Activated T-helper 9 cell treated with anti-CD3 and anti-CD28 coated beads, Interleukin-2, amount 50 U/mL, for 16 hours (primary cell): Measurements from ENCODE around the gene PSG5.
"Not testable (repeated sequence)": the region's sequence is repeated elsewhere in the genome, so short reads cannot be mapped to it uniquely, and the experiment has no call there.

ENCODE experiments used
- DNase-seq: peaks from one replicate; pipeline ENCODE4 v3.0.0-alpha.2; 2020; ENCODE audit warnings: low read depth

Gene PSG5

DNA sequence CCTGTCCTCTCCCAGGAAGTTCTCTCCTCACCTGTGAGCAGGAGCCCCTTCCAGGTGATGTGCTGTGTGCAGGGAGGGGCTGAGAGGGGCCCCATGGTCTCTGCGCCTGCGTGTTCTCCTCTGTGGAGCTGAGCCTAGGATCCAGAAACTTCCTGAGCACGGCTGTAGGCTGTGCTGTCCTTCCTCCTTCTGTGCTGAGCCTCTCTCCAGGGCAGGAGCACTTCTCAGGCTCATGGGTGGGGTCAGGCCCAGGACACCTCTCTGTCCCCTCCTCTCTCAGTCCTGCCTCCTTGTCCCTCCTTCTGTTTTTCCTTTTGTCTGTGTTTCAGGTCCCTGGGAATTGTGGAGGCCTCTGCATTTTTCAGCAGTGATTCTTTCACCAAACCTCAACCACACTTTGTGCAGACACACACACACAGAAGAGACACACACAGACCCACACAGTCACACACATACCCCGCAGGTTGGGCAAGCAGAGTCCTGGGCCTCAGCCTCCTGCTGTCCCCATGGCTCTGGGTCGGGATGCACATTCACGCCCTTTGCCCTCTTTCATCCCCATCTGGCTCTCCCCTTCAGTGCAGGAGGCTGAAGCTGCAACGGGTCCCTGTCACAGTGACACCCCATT lies at the start of gene PSG5:
Gene PSG5, minus strand, starts transcription at position 226 of the 625 bp plus-strand sequence. Its CDS starts 131 bp downstream, at position 95.
- not testable (repeated sequence) for DNase-seq

DNA sequence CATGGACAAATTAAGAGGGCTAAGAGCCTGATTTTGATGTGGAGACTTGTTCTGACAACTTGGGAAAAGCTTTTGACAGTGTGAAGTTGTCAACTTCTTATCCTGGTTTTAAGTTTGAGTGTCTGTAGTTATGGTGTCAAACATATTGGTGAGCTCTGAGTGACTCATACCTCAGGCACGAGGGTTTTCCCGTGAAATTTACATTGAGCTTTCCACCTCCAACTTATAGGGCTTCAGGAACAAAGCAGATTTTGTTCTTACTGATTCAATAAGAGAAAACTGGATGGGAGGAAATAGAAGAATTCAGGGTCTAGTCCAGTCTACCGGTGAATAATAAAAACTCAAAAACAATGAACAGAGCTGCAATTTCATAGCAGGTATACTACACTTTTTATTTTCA lies 49.4 kb upstream of the PSG5 start:
- not testable (repeated sequence) for DNase-seq

DNA sequence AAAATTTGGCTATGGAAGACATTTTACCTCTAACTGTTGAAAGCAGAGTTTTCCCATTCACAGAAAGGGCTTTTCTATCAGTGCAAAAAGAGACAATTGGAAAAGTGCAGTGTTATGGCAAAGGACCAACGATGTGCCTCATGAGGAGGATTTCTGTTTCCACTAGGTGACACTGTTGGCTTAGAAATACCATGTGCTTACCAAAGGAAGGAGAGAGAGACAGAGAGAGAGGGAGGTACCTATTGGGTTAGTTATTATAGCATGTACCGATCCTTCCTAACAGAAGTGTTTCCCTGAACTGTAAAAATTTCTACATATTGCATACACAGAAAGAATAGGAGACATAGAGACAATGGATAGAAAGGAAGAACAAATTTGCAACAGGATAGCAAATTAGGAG lies 43.0 kb upstream of the PSG5 start:
- no peak for DNase-seq

DNA sequence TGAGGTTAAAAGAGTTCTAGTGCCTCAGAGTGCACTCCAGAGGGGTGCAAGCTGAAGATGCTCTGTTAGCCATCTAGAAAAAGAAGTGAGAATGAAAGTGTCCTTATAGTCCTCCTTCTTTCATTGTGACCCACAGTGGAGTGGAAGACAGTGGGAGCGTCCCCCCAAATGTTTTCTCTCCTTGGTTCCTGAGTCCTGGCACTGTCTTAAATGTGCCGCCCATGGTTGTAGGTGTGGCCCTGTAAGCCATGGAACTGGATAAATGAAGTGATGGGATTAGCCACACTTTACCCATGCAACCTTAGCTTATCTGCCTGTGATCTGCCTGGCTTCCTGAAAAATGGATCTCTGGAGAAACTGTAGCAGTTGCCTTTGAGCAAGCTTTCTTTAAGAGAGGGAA lies 42.4 kb upstream of the PSG5 start:
- not testable (repeated sequence) for DNase-seq

DNA sequence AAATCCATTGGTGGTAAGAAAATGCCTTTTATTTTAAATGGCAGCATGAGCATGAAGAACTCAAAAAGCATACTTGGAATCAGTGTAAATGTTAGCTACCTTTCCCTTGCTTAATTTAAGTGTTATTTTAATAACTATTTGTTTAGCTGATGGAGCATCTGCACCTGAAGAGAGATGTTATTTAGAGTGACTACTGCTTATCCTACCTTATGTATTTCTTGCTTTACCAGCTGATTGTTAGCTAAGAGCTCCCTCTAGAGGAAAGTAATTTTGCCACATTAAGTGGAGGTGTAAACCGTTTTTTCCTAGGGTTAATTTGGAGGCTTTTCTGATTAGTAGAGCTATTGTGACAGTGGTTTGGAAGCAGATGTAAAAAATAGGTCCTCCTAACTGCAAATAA lies 40.6 kb upstream of the PSG5 start:
- not testable (repeated sequence) for DNase-seq

DNA sequence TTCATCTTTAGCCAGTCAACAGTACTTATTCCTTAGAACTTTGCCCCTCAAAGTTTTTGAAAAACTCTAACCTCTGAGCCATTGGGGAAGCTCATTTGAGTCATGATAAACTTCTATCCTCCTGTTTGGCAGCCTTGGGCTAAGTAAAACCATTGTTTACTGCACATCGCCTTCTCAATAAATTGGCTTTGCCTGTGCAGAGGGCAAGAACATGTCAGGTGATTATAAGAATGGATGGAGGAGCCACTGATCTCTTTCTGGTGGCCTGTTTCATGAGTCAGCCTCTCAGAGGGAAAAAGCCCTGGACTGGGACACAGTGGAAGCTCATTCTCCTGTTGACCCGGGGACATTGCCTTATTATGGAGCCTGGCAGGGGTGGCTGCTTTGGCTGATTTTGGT lies 38.5 kb upstream of the PSG5 start:
- DNase-seq = no peak

DNA sequence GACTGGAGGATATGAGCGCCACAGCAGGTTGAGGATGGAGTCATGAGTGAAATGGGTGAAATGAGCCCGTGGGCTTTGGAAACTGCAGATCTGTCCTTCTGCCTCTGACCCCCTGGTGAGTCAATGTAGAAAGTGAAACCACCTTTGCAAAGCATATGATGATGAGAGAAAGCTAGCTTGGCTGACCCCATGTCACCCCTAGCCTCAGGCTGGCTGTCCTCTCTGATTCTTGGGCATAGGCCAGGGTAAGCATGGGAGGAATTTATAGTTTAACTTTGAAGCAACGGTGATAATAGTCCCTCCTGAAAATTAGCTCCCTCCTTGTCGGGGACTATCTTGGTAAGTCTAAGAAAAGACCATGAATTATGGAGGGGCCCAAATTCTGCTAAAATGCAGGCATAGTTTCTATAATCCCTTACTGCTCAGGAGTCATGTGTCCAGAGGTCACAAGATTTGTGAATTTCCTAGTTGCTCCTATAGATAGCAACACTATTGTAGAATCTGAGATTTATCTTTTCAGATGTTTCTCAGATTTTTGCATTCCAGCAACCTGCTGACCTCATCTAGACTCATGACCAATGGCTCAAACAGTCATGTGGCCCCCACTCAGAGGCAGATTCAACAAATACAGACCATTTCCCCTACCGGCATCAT lies 38.0 kb upstream of the PSG5 start:
- DNase-seq = not testable (repeated sequence)

DNA sequence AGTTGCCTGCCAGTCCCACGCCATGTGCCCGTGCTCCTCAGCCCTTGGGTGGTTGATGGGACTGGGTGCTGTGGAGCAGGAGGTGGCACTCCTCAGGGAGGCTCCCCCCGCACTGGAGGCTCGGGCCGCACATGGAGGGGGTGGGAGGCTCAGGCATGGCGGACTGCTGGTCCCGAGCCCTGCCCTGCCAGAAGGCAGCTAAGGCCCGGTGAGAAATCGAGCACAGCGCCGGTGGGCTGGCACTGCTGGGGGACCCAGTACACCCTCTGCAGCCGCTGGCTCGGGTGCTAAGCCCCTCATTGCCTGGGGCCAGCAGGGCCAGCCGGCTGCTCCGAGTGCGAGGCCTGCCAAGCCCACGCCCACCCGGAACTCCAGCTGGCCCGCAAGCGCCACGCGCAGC lies 35.6 kb upstream of the PSG5 start:
- DNase-seq = not testable (repeated sequence)

DNA sequence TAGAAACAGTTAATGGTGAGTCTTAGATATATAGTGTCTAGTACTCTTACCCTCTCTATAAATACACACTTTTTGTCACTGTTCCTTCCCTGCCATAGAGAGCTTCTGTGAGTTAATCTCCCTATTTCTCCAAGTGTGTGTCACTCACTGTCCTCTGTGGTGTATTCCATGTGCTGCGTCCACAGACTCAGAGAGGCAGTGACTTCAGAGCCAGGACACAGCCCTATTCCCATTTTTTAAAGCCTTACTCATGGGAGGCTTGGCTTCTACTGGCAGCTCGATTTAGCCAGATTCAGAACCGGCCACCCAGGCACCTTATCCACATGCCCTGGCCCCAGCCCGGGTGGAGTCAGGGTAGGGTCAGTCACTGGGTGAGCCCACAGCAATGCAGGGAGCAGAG lies 32.8 kb upstream of the PSG5 start:
- DNase-seq = not testable (repeated sequence)

DNA sequence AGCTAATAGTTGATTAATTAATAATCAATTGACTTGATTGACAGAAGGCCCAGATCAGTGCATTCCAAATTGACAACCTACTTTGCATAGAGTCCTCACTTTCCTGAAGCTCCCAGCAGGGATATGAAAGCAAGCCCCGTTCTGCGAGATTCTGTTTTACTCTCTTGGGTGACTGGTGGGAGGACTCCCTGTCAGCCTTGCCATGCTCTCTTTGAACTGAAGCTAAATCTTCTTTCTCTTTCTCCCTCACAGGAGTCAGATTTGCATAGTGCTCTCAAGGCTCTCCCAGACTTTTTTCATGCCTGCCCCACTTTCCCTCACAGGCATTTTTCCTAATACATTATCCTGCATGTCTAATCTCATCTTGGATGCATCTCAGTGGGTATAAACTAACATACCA lies 29.5 kb upstream of the PSG5 start:
- DNase-seq = not testable (repeated sequence)

DNA sequence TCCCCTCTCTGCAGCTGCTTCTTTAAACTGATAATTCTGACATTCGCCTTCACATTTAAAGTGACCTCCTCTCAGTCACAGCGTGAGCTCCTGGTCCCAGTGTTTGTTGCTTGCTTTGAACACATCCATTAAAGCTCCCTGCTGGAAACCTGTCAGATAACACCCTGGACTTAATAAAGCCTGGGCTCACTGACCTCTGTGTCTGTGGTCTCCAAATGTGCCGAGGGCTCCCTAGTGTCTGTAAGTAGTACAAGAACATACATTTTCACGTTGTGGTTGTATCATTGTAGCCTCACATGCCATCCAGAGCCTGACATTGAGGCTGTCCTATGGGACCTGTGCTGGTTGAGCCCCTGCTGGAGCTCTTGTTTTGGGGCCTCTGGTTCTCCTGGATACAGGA lies 21.7 kb upstream of the PSG5 start:
- no peak for DNase-seq

DNA sequence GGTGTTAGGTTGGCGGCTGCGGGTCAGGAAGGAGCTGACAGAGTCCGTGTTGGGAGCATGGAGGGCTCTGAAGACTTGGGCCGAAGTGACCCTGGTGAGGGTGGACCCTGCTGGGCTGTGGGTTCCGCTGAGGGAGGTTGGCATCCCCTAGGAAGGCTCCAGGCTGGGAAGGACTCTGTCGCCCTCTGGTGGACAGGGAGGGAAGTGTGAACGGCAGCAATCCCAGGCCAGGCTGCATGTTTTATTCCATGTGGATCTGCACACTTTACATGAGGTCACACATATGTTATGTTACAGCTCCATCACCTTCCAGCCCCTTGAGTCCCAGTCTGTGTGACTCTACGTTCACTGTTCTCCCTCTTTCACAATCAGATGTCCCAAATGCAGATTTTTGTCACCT lies 20.8 kb upstream of the PSG5 start:
- not testable (repeated sequence) for DNase-seq

DNA sequence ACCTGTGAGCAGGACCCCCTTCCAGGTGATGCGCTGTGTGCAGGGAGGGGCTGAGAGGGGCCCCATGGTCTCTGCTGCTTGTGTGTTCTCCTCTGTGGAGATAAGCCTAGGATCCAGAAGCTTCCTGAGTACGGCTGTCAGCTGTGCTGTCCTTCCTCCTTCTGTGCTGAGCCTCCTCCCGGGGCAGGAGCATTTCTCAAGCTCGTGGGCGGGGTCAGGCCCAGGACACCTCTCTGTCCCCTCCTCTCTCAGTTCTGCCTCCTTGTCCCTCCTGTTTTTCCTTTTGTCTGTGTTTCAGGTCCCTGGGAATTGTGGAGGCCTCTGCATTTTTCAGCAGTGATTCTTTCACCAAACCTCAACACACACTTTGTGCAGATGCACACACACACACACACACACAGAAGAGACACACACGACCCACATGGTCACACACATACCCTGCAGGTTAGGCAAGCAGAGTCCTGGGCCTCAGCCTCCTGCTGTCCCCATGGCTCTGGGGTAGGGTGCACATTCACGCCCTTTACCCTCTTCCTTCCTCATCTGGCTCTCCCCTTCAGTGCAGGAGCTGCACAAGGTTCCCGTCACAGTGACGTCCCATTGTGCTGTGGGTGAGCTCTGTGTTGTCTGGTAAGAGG lies 19.3 kb upstream of the PSG5 start, which contains the start of gene PSG4:
Gene PSG4, minus strand, starts transcription at position 168 of the 635 bp plus-strand sequence. Its CDS starts 102 bp downstream, at position 66.
- DNase-seq = not testable (repeated sequence)

DNA sequence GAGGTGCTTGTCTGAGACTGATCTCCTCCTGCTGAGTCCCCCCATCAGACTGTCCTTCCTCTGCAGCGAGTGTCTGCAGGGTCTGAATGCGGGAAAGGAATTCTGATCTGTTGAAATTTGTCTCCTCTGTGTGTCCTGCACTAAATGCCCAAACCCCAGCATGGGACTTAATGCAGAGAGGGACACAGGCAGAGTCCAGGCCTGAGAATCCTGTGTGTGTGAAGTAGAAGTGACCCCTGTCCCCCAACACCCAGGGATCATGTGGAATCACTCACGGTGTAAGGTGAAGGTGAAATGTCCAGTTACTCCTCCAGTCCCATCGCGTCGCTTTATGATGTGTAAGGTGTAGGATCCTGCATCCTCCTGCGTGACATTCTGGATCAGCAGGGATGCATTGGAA lies 17.3 kb upstream of the PSG5 start:
- DNase-seq = not testable (repeated sequence)

DNA sequence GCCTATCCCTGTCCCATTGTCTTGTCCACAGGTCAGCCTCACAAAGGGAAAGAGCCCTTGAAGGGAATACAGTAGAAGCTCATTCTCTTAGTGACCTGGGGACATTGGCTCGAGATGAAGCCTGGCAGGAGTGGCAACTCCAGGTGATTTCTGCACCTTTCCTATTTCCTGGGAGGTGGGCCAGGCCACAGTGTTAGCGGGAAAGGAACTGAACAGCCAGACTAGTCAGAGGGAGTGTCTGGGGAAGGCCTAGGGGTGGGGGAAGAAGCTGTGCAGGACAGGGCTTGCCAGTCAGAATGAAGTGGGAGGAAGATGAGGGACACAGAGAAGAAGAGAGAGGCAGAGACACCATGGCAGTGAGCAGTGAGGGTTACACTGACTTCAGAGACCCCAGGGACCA lies 15.6 kb upstream of the PSG5 start:
- not testable (repeated sequence) for DNase-seq

DNA sequence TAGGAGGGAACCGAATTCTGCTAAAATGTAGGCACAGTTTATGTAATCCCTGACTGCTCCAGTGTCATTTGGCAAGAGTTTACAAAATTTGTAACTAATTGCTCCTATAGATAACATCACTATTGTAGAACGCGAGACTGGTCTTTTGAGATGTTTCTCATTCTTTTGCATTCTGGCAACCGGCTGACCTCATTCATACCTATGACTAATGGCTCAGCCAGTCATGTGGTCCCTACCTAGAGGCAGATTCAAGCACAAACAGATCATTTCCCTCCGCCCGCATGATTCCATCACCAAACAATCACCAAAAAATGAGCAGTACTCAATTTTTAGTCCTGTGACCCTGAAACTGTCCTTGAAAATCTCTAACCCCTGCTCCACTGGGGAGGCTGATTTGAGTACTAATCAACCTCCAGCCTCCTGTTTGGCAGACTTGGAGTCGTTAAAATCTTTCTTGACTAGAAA lies 15.0 kb upstream of the PSG5 start:
- not testable (repeated sequence) for DNase-seq

DNA sequence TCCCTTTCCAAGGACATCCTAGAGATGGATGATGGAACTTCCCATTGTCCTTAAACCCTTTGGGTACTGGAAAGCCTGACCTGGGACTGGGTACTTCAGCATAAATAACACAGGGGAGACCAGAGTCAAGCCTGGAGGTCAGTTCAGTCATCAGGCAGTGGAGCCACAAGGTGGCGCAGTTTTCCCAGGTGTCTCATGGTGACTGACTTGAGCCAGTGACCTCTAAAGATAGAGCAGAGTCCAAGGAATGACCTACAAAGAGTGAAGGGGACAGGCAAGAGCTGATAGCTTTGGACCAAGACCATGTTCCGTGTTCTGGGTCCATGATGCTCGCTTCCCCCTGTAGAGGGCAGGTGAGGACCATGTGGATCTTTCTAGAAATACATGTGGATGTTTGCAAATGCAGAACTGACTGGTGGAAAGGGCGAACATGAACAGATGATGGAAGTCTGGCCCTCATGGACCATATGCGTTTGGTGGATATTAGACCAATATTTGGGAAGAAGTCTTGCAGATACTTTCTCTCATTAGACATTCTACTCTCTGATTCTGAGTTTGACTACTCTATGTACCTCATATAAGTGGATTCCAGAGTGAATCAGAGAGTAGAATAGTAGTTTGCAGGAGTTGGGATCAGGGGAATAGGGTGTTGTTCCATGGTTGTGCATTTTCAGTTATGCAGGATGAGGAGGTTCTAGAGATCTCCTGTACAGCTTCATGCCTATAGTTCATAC lies 12.5 kb upstream of the PSG5 start:
- DNase-seq = not testable (repeated sequence)

DNA sequence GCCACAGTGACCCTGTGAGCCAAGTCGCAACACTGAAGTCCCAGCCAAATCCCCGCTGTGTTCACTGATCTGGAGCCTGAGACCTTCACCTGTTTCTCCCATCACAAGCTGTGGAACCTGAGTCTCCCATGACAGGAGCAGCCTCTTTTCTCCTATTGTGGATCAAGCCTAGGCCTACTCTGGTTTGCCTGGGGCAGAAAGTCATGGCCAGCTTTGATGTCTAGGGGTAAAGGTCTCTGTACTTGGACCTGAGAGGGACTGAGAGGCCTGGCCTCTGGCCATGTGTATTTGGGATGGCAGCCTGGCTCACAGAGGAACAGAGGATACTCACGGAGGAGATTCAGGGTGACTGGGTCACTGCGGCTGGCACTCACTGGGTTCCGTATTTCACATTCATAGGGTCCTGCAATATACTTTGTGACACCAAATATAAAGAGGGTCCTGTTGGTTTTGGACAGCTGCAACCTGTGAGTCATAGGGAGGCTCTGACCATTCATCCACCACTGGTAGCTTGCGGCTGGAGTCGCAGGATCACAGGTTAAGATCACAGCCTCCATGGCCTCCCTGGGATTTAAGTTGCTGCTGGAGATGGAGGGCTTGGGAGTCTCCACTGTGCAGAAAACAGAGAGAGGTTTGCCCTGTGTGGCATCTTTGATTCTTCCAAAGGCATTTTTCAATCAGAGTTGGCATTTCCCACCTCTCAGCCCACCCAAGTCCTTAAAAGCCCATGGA lies 11.5 kb upstream of the PSG5 start:
- DNase-seq = not testable (repeated sequence)

DNA sequence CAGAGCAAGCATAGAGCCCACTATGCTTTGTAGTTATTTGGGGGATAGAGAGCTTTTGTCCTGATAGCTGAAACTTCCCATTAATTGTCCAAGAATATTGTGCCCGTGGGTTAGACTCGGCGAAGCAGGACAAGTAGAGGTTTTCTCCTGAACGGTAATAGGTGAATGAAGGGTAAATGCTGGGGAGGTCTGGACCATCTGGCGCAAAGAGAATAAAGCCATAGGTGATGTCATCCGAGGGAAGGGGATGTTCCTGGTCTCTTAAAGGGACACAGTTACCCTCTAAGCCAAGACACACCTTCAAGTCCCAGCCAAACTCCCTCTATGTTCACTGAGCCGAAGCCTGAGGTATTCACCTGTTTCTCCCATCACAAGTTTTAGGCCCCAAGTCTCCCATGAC lies 8.1 kb upstream of the PSG5 start:
- DNase-seq = not testable (repeated sequence)

DNA sequence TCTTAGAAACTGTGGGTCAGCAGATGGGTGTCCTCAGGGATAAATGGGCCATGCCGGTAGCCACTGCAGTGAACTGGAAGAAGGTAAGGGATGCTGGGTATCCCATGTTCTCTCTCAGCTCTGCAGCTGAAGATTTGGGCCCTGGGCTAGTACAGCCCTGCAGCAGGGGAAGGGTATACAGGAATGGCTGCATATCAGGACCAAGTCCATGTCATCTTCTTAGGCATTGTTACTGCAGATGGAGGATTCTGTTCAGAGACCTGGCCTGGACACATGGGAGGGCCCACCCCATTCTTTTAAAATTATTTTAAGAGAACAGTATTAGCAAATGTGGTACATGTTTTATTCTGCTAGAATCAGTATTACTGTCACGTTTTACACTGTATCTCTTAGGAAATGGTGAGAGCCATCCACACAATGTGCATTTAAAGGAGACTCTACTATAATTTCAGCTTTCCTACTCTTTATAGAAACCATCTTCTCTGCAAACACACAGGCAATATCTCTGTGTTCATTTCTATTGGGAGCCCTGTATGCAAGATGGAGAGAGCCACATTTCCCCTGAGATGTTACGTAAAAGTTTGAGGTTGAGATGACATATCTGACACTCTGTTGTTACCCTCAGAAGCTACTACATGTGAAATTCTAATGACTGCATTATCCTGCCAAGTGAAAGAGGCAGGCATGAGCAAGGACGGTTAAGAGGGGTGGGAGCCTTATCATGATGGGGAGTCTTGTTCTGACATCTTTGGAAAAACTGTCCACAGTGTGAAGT lies 6.2 kb upstream of the PSG5 start:
- DNase-seq = not testable (repeated sequence)

DNA sequence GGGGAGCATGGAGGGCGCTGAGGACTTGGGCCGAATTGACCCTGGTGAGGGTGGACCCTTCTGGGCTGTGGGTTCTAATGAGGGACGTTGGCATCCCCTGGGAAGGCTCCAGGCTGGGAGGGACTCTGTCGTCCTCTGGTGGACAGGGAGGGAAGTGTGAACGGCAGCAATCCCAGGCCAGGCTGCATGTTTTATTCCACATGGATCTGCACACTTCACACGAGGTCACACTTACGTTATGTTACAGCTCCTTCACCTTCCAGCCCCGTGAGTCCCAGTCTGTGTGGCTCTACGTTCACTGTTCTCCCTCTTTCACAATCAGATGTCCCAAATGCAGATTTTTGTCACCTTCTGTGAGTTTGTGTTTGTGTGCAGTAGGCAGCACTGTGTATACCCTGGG lies 1.8 kb upstream of the PSG5 start:
- not testable (repeated sequence) for DNase-seq
